Measurements from ENCODE around the gene UBL3.
A peak's percentile ranks its signal among the peaks of the same experiment; 100 is the strongest.

UBL3 gene, protein sequence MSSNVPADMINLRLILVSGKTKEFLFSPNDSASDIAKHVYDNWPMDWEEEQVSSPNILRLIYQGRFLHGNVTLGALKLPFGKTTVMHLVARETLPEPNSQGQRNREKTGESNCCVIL

DNA sequence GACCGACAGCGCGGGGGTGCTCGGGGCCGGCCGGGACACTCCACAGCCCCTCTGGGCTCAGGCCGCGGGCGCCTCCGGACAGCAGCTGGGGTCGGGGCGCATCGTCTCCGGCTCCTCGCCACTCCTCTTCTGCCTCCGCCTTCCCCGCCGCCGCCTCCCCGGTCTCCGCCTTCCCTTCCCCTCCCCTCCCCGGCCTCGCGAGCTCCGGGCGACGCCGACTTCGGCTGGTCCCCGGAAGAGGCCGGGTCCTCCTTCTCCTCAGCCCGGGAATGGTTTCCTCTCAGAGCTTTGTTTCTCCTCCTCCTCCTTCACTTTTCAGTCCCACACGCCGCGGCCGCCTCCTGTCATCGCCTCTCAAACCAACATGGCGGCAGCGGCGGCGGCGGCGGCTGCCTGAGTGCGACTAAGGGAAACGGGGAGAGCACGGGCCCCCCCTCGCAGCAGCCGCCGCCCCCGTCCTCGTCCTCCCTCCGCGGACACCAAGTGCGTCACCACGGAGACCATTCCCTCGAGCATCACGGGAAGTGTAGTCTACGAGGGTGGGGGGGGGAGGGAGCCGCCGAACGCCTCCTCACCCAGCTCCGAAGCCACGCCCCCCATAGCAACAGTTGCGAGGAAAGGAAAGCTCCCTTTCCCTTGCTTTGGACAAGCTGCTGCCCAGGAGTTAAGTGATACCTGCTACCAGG, at the start of gene UBL3:
Gene UBL3, minus strand, starts transcription at position 405 of the 686 bp plus-strand sequence. CDS start 1,079 bp downstream, outside the sequence.
- peak; percentile 91 for DNase-seq (ENCODE audit: low read depth, low spot score)

DNA sequence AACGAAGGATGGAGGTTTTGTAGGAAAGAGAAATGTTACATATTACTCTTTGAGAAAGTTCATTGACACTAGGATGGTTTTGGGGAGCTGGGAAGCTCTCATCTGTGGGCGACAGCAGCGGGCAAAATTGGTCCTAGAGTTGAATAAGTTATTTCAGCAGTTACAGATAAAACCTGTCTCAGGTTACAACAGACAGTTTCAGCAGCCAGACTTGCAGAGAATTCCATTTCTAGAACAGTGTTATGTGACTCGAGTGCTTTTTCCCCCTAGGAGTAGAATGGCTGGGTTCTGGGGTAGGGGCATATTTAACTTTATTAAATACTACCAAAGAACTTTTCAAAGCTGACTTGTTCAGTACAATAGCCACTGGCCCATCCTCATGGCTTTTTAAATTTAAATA, 46.7 kb upstream of the UBL3 start:
- DNase-seq (ENCODE audit: low read depth, low spot score): no peak

DNA sequence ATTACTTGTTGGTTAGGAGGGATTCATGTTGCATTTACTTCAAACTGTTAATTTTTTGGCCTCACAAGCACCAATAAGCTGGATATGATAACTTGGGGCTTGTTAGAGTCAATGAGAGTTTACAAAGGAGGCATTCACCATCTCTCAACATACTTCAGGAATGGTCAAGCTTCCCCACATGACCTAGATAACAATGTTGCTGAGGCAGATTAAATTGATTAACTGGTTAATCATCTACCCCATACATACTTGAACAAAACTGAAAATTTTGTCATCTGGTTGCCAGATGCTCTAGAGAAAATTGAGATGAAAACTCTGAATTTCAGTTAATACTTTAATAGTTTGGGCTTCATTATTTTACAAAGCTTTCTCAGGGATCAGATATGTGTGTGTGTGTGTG, 43.0 kb upstream of the UBL3 start:
- DNase-seq (ENCODE audit: low read depth, low spot score): no peak

DNA sequence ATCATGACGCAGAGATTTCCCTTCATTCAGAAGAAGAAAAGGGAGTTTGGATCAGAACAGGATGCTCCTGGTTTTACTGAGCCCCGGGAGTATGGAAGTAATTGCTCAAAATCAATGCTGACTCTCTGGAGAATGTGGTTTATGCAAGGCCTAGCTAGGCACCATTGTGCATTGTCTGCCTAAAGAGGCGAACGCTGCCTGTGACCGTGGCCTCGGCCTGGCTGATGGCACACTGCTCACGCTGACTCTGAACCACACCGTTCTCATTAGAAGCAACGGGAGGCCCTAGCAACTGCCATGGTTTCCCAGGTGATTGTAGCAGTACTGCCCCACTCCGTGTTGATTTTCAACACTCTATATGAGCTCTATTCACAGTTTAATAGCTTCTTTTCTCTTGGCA, 41.7 kb upstream of the UBL3 start:
- DNase-seq (ENCODE audit: low read depth, low spot score): no peak

DNA sequence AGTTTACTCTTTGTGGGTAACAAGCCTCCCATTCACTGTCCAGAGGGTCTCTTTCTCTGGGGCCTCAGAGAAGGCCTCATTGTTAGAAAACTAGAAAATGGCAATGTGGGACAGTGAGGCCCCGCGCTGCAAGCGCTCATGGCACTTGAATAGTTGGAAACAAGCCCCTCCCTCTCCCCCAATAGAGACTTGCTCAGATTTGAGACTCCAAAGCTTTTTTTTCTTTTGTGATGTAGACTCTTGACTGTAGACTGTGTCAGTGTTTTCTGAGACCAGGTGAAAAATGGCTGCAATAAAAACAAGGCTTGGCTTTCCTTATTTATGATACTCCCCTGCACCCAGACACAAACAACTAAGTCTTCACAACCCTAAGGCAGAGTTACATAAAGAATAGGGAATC, 38.7 kb upstream of the UBL3 start:
- DNase-seq (ENCODE audit: low read depth, low spot score): no peak

DNA sequence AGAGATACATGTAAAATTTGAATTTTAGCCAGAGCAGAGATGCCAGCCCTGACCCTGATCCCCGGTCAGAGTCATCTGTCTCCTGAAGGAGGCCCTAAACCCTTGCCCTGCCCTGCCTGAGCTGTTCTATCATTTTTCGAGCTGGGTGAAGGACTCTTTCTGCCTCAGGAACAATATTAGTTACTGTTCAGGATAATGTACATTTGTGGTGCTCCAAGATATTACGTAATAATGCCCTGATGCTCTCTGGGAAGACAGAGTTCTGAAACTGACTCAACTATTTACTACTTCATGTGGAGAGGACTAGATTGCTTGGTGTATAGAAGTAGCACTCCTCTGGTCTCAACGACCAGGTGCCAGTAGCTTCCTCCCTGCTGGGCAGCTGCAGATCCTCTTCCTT, 37.9 kb upstream of the UBL3 start:
- DNase-seq (ENCODE audit: low read depth, low spot score): no peak

DNA sequence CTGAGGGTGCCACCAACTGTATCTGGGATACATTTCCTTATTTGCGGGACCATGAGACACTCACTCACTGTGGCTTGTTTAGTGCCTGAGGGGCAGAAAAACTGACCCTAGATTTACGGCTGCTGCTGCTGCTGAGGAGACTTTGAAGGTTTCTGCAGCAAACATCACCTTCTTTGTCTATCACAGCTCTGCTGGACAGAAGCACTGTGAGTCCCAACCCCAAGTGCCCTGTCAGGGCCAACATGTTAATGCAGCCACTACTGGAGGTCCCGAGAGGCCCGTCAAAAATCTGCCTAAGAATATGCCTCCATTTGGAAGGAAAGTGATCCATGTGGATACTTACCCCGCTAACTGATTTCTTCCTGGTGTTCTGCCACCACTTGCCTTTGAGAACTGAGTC, 37.3 kb upstream of the UBL3 start:
- DNase-seq (ENCODE audit: low read depth, low spot score): no peak

DNA sequence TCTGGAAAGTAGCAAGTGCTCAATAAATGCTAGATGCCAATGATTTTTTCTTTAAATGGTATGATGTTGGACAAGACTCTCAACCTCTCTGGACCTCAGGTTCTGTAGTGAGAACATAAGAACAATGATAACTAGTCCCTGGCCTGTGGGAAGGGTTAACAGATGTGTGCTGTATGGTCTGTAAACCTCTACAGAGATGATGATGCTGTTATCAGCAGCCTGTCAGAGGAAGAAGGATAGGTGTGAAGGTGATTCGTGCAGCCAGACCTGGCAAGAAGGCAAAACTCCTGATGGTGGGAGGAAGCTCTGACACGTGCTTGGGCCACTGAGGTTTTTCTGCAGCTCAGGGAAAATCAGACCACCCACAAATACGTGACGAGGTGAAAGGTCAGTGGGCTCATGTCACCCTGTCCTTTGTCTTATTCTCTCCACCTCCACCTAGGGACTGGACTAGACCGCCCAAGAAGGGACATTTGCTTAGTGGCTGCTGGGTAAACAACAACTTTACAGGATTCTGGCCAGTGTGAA, 36.7 kb upstream of the UBL3 start:
- DNase-seq (ENCODE audit: low read depth, low spot score): no peak

DNA sequence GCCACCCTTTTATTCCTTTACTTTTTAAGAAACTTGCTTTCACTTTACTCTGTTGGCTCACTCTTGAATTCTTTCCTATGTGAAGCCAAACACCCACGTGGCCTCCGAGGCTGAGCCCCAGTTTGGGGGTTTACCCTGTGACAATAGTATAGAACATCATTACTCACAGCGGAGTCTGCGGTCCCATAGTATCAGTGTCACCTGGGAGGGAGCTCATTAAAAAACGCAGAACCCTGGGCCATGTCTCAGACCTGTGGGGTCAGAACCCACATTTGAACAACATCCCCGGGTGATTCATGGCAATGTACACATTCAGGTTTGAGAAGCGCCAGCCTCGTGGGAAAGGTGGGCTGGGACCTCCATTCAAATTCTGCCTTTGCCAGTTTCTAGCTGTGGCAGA, 36.0 kb upstream of the UBL3 start:
- no peak for DNase-seq (ENCODE audit: low read depth, low spot score)

DNA sequence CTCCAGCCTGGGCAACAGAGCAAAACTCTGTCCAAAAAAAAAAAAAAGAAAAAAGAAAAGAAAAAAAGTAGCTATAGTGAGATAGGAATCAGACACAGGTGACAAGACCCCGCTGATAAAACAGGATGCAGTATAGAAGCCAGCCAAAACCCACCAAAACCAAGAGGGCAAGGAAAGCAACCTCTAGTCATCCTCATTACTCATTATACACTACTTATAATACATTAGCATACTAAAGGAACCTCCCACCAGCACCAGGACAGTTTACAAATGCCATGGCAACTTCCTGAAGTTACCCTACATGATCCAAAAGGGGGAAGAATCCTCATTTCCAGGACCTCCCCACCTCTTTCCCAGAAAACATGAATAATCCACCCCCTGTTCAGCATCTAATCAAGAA, 35.6 kb upstream of the UBL3 start:
- DNase-seq (ENCODE audit: low read depth, low spot score): no peak

DNA sequence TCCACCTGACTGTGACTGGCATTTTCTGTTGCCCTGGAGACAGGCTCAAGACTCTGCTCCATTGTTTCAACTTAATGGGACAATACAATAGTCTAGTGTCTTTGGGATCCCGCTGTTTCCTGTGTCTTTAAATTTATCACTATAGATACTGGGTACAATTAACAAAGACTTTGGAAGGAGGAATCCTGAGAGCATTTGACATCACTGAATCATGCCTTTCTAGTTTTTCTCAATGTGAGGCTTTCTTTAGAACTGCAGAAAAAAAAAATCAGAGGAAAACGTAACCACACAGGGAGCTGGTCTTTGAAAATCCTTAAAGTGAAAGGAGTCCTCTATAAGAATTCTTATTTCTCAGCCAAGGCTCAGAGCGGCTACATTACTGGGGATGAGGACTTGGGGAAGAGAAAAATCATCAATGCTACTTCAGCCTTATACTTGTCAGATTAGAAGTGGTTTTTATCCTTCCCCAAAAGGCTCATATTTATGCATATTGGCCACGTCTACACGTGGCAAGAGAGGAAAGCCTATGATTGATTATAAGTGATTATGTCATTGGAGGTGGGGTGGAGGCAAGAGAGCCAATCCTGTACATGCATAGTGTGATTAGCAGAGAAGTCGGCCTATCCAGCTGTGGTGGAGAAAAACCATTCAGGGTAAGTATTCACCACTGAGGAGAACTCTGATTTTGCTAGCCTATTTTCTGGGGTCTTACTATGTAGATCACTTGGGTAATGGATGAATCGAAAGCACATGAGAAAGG, 34.4 kb upstream of the UBL3 start:
- no peak for DNase-seq (ENCODE audit: low read depth, low spot score)

DNA sequence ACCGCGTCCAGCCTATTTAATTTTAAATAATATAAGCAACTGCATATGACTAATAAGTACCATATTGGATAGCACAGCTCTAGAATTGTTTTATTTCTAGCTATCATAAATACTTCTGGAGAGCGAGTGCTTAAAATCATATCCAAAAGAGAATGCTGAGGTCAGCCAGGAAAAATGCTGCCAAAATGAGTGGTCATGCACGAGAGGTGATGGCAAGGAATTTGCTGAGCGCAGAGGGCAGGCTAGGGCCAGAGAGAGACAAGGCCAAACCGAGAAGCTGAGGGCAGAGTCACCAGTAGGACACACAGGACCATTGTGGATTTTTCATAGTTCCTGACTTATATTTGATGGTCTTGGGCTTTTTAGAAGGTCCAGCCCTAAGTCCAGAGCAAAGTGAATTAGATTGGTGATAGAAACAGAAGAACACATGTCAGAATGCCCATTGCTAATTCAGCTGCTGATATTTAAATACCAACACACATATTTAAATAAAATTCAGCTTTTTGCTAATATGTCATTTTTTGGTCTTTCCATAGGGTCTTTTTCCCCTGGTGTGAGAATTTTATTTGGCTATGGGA, 33.6 kb upstream of the UBL3 start:
- no peak for DNase-seq (ENCODE audit: low read depth, low spot score)

DNA sequence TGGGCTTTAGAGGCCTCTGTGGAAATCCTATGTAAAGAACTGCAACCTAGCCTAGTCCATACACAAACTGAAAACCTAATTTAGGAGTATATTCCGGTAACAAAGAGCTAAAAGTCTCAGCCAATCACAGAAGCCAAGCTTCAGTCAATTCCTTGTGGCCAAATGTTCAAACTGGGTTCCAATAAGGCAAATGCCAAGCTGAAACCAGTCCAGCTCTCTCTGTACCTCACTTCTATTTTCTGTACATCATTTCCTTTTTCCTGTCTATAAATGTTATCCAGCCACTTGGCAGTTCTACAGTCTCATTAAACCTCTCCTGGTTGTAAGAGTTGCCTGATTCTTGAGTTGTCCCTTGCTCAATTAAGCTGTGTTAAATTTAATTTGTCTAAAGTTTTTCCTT, 31.7 kb upstream of the UBL3 start:
- no peak for DNase-seq (ENCODE audit: low read depth, low spot score)

DNA sequence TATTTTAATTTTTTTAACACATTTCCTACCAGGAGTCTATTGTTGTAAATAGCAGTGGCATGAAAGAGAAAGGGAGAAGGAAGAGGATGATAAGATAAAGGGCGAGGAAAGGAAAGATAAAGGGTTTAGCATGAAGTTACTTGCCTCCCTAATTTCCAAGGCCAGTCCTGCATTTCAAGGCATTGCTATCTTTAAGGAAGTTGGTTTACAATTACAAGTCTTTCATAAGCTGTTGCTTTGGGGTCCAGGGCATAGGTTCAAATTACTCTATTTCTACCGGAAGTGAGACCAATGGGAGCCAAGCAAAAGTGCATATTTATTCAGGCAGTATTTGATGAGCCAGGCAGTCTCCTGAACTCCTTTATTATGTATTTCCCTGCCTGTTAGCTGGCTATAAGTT, 27.7 kb upstream of the UBL3 start:
- DNase-seq (ENCODE audit: low read depth, low spot score): no peak

DNA sequence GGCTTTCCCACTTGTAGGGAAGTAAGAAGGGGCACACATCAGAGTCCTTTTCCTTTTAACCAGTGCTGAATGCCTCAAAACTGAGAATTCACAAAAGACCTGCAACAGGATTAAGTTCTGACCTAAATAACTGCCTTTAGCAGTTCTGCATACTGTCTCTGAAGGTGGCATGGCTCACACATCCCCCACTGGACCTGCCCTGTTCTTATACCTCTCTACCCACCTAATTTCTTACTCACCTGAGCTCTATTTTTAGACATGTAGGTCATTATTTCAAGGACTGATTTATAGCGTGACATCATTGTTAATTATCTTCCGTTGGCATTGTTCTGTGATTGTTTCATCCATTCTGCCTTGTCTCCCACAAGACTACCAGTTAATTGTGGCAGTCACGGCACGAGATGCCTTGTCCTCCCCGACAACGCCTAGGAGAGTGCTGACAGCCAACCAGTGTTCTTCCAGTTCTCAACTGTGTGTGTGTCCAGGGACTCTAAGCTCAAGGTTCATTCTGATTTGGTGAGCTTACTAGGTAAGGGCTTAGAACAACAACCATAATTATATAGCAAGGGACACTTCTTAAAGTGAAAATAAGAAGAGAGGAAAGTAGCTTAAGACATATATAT, 27.1 kb upstream of the UBL3 start:
- DNase-seq (ENCODE audit: low read depth, low spot score): no peak

DNA sequence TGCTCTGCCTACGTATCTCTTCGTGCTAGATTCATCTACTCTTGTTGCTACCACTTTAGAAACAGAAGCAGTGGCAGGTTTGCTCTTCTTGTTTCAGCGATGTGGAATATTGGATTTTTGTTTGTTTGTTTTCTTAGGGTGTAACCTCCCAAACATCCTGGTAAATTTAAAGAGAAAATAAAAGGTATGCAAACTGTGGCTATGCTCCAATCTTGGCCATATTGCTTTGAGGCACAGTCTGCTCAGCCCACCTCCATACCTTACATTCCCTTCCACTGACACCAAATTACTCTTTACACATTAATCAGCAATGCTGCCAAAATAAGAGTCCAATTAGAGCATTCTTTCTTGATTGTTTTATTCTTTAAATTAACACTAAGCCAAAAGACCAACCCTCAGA, 25.2 kb upstream of the UBL3 start:
- DNase-seq (ENCODE audit: low read depth, low spot score): no peak

DNA sequence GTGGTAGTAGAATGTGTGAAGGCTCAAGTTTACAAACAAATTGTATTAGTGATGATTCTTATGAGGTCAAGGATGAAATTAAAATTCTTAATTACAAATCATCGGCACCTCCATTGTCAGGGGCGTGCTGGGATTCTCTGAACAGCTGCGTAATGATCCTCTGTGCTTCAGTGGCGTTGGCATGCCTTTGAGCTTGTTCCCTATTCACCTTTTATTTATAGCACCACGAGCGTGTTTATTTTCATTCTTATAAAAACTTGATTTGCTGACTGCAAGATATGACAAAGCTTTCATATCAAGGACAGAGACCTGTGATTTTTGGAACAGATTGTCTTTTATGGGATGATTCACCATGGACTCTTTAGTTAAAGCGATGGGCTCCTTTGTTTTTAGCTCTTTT, 18.2 kb upstream of the UBL3 start:
- no peak for DNase-seq (ENCODE audit: low read depth, low spot score)

DNA sequence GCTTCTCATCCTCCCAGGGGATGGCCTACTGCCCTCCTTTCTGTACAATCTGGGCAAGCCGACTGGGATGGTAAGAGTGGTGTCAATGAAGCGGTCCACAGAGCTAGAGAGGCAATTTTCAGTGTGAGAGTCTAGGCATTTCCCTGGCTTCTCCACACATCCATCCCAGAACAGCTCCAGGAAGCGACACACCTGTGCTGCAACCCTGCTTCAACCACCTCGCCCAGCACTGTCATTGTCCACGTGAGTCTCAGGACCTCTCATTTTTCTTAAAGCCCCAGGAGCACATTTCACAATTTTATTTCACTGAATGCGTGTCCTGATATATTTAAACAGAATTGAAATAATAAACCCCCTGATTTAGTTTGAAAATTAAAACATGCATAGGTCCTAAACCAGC, 15.5 kb upstream of the UBL3 start:
- no peak for DNase-seq (ENCODE audit: low read depth, low spot score)

DNA sequence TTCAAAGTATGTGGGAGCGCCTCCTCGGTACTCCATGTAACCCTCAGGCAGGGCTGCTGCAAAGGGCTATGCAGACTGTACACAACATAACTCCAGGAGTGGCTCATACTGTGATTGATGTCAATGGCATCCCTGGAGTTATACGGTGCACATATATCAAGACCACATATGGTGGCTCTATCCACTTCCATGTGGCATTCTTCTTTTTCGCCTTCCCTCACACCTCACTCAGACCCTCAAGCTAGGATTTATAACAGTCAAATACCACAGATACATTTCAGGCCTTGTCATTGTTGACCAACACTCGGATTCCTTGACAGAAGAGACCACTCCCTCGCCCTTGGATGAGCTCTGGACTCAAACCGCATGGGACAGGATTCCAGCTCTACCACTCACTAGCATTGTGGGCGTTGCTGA, 11.3 kb upstream of the UBL3 start:
- DNase-seq (ENCODE audit: low read depth, low spot score): no peak

DNA sequence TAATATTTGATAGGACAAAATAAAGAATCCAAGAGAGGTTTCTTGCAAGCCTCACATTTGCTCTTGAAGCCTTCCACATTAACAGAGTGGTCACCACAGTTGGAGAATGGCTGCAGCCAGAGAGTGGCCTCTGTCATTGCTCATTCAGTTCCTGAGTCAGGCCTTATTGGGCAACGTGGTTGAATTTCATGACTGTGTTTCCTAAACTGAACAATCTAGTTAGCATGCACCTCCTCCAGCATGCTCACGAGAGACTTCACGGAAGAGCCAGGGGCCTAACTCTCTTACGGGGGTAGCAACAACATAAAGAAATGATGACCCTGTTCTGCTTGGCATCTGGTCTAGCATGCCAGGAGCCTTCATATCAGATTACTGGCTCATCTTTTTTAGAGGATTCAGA, 9.6 kb upstream of the UBL3 start:
- no peak for DNase-seq (ENCODE audit: low read depth, low spot score)

DNA sequence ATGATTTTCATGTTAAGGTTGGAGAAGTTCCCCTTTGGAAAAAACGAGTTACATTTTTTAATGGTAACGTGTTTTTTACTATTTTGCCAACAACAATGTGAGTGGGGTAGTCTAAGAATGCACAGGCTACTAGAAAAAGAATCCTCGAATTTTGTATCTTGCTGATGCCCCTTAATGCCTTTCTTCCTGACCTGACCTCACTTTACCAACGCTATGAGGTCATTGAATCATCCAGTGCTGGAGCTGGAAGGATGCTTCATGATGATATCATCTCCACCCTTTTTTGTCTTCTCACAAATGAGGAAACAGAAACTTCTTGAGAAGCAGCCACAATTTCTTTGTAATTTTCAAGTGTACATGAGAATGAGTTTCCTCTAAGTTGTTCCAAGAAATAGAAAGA, 8.2 kb upstream of the UBL3 start:
- DNase-seq (ENCODE audit: low read depth, low spot score): no peak

DNA sequence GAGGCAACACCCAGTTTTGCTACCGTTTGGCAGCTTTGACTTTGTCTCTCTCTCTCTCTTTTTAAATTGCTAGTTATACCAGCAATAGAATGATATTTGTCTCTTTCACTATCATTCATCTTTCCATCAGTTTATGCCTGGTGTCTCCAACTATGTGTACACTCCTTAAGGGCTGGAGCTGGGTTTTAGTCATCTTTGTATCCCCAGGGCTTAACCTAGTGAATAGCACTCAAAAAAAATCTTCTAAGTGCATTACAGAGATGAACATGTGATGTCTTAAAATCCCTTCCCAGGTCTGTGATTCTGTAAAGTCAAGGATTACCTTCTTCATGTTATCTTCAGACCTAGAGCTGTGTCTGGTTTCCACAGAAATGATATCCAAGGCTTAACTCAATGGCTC, 7.8 kb upstream of the UBL3 start:
- no peak for DNase-seq (ENCODE audit: low read depth, low spot score)
